ENCODE data around the gene AK2.

GRCh38 chr1:33032126-33032869 lies 4.4 kb downstream of the AK2 start:
- TF ChIP-seq CTCF (IDR thresholded peaks at IDR 0.05) (no peak), POLR2A (IDR thresholded peaks at IDR 0.05) (no peak)
